ENCODE measurements around the gene LCE3C. TPM values are rescaled to one million over a fixed set of nuclear protein-coding genes. Genes with fewer than 3 reads are reported as not detected.

The LCE3C gene
- polyA plus RNA-seq, 1 donor (not counting 4 experiments of a cell fraction or from before 2014, with no cell fraction given), result 0.20 TPM

DNA sequence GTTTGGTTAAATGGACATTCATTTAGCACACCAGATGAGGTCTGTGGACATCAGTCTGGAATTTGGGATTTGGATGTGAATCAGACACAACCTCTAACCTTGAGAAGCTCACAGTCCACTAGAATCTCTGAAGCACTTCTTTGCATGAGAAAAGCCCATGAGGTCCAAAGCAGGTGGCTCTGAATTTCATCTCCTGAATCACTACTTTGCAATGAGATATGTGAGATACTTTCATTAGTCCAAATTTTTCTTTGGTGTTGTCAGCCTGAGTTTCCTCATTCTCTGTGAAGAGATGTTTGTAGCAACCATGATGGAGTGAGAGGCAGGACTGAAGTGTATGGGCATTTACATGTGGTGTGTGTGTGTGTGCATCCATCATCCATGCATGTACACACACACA is 46.6 kb downstream of the LCE3C start:
- no peak overlapping the region for H3K27ac ChIP-seq (ENCODE audit: control insufficient read depth, insufficient read depth, low read length)
- no peaks in the 10 kb centered on the region for H3K36me3 ChIP-seq (ENCODE audit: control insufficient read depth in 2 of 2, extremely low read depth in 1 of 2, insufficient read depth in 2 of 2, low read length in 2 of 2)
- no peaks in the 10 kb centered on the region for H4K20me1 ChIP-seq (ENCODE audit: control insufficient read depth, extremely low read depth, insufficient read depth, low read length)
- H3K9me1 ChIP-seq (ENCODE audit: control insufficient read depth, extremely low read depth, insufficient read depth, low read length), result no peaks in the 10 kb centered on the region
- no peak overlapping the region for H3K4me2 ChIP-seq (ENCODE audit: control insufficient read depth, extremely low read depth, insufficient read depth, low read depth, low read length)
- no peaks in the 10 kb centered on the region for H3K9me3 ChIP-seq (ENCODE audit: control insufficient read depth, low read depth, low read length)
- no peak for FAIRE-seq
- H2AFZ ChIP-seq (ENCODE audit: control insufficient read depth, low read length), result no peak overlapping the region
- no peaks in the 10 kb centered on the region for H3K79me2 ChIP-seq (ENCODE audit: control insufficient read depth, insufficient read depth, low read length)
- peaks cover 5% of the 10 kb centered on the region for H3K27me3 ChIP-seq (ENCODE audit: control insufficient read depth, extremely low read depth, insufficient read depth, low read length)
- dilution Hi-C loops (cut with MboI; ENCODE audit: extremely low pct_ligation_motif_present, low sequenced_read_pairs), result no loop called here
- no peak overlapping the region for H3K9ac ChIP-seq (ENCODE audit: control insufficient read depth, extremely low read depth, insufficient read depth, low read length)
- TF ChIP-seq EZH2 (IDR thresholded peaks at IDR 0.05; ENCODE audit: low read length), result no peak
- TF ChIP-seq, protein P1, sequence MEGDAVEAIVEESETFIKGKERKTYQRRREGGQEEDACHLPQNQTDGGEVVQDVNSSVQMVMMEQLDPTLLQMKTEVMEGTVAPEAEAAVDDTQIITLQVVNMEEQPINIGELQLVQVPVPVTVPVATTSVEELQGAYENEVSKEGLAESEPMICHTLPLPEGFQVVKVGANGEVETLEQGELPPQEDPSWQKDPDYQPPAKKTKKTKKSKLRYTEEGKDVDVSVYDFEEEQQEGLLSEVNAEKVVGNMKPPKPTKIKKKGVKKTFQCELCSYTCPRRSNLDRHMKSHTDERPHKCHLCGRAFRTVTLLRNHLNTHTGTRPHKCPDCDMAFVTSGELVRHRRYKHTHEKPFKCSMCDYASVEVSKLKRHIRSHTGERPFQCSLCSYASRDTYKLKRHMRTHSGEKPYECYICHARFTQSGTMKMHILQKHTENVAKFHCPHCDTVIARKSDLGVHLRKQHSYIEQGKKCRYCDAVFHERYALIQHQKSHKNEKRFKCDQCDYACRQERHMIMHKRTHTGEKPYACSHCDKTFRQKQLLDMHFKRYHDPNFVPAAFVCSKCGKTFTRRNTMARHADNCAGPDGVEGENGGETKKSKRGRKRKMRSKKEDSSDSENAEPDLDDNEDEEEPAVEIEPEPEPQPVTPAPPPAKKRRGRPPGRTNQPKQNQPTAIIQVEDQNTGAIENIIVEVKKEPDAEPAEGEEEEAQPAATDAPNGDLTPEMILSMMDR (optimal IDR thresholded peaks at IDR 0.05 in 1 of 3, IDR thresholded peaks at IDR 0.05 in 1 of 3, conservative IDR thresholded peaks at IDR 0.05 in 1 of 3; ENCODE audit: extremely low read depth in 1 of 3, insufficient read depth in 2 of 3, low read length in 3 of 3), result no peak
- H3K4me1 ChIP-seq (ENCODE audit: control insufficient read depth, extremely low read depth, insufficient read depth, low read length), result no peaks in the 10 kb centered on the region
- no peak overlapping the region for H3K4me3 ChIP-seq (ENCODE audit: control insufficient read depth in 2 of 3, extremely low read depth in 1 of 3, insufficient read depth in 2 of 3, low read depth in 1 of 3, low read length in 3 of 3)
- DNase-seq (ENCODE audit: low read depth, low spot score), result no peak

Small RNAs within 50 kb of the gene (small RNA-seq; reads per million reads assigned to genes)
- gene LCE3A (ENCODE audit: insufficient read length in 3 of 3, low read depth in 3 of 3, low replicate concordance in 1 of 3) (0 reads per million in 3 experiments), gene LCE3B (ENCODE audit: insufficient read length in 3 of 3, low read depth in 3 of 3, low replicate concordance in 1 of 3) (0 reads per million in 3 experiments)

Other genes starting within 250 kb of the LCE3C start
- 0.15 to 0.98 TPM (median 0.41 TPM) in 3 replicates for gene FLG2, start 240.2 kb upstream of the LCE3C start, polyA plus RNA-seq
- gene CRNN, start 186.0 kb upstream of the LCE3C start, polyA plus RNA-seq, result 0.04 to 0.05 TPM (median 0.05 TPM) in 3 replicates
- gene LCE5A, start 89.4 kb upstream of the LCE3C start, polyA plus RNA-seq, result not detected in 3 replicates
- 6.4 to 11.4 TPM (median 9.0 TPM) in 3 replicates for gene CRCT1, start 85.8 kb upstream of the LCE3C start, polyA plus RNA-seq
- gene LCE3E, start 33.5 kb upstream of the LCE3C start, polyA plus RNA-seq, result 0.48 to 2.8 TPM (median 2.2 TPM) in 3 replicates
- 1.2 to 9.1 TPM (median 4.4 TPM) in 3 replicates for gene LCE3D, start 19.7 kb upstream of the LCE3C start, polyA plus RNA-seq
- gene LCE3B, start 13.6 kb downstream of the LCE3C start, polyA plus RNA-seq, result not detected in 3 replicates
- gene LCE3A, start 22.9 kb downstream of the LCE3C start, polyA plus RNA-seq, result not detected in 3 replicates
- gene LCE2D, start 63.1 kb downstream of the LCE3C start, polyA plus RNA-seq, result not detected in 3 replicates
- 0.41 to 0.48 TPM in 2 of 3 replicates, not detected in the other for gene LCE2C, start 75.0 kb downstream of the LCE3C start, polyA plus RNA-seq
- 0.14 to 0.83 TPM (median 0.49 TPM) in 3 replicates for gene LCE2B, start 85.9 kb downstream of the LCE3C start, polyA plus RNA-seq
- gene LCE2A, start 98.1 kb downstream of the LCE3C start, polyA plus RNA-seq, result 0.12 to 0.16 TPM in 2 of 3 replicates, not detected in the other
- not detected in 3 replicates for gene LCE4A, start 107.9 kb downstream of the LCE3C start, polyA plus RNA-seq
- 0.82 to 2.0 TPM (median 0.90 TPM) in 3 replicates for gene KPRP, start 157.8 kb downstream of the LCE3C start, polyA plus RNA-seq
- not detected in 3 replicates for gene LCE1F, start 174.9 kb downstream of the LCE3C start, polyA plus RNA-seq
- gene LCE1E, start 186.0 kb downstream of the LCE3C start, polyA plus RNA-seq, result 0.59 to 1.0 TPM (median 0.86 TPM) in 3 replicates
- gene LCE1D, start 196.5 kb downstream of the LCE3C start, polyA plus RNA-seq, result 0.33 TPM in 1 of 3 replicates, not detected in the others
- gene LCE1C, start 206.4 kb downstream of the LCE3C start, polyA plus RNA-seq, result 1.8 TPM in 3 replicates
- gene LCE1B, start 211.7 kb downstream of the LCE3C start, polyA plus RNA-seq, result 0.34 to 0.57 TPM (median 0.48 TPM) in 3 replicates
- gene LCE1A, start 227.2 kb downstream of the LCE3C start, polyA plus RNA-seq, result 0.43 TPM in 1 of 3 replicates, not detected in the others
- 0.32 to 1.2 TPM (median 0.60 TPM) in 3 replicates for gene LCE6A, start 242.6 kb downstream of the LCE3C start, polyA plus RNA-seq

All from keratinocyte (primary cell).